Hepatocyte (in vitro differentiated cells): Measurements from ENCODE around the gene PCYT2. TPM values are rescaled to one million over a fixed set of nuclear protein-coding genes. Genes with fewer than 3 reads are reported as not detected.
A peak's percentile ranks its signal among the peaks of the same experiment; 100 is the strongest.

Experiments used
- DNase-seq: peaks from one replicate; pipeline ENCODE4 v3.0.0-alpha.2; 2016; ENCODE audit warnings: low spot score
- H2AFZ ChIP-seq: fragments of 200-600 bp; sonication (generic); 2 replicates; pipeline ENCODE4 v1.6.0; 2016; ENCODE audit warnings: antibody characterized with exemption, mild to moderate bottlenecking
- H3K27ac ChIP-seq: fragments of 200-600 bp; sonication (generic); 2 replicates; pipeline ENCODE4 v1.5.1; 2016; ENCODE audit warnings: mild to moderate bottlenecking
- H3K27me3 ChIP-seq: fragments of 200-600 bp; sonication (generic); 2 replicates; pipeline ENCODE4 v1.6.1; 2016
- H3K36me3 ChIP-seq: fragments of 200-600 bp; sonication (generic); replicated peaks from 2 replicates; pipeline ENCODE4 v1.5.1; 2016; ENCODE audit warnings: low read depth; ENCODE audit not compliant: insufficient read depth
- H3K4me1 ChIP-seq: fragments of 200-600 bp; sonication (generic); 2 replicates; pipeline ENCODE4 v1.5.1; 2016; ENCODE audit warnings: mild to moderate bottlenecking, moderate library complexity; ENCODE audit not compliant: insufficient read depth
- H3K4me2 ChIP-seq: fragments of 200-600 bp; sonication (generic); 2 replicates; pipeline ENCODE4 v1.6.0; 2016
- H3K4me3 ChIP-seq: fragments of 200-600 bp; sonication (generic); 2 replicates; pipeline ENCODE4 v1.5.1; 2016; ENCODE audit warnings: mild to moderate bottlenecking
- H3K79me2 ChIP-seq: fragments of 200-600 bp; sonication (generic); 2 replicates; pipeline ENCODE4 v1.6.0; 2017; ENCODE audit warnings: mild to moderate bottlenecking
- H3K9me2 ChIP-seq: fragments of 200-600 bp; sonication (generic); replicated peaks from 2 replicates; pipeline ENCODE4 v1.6.0; 2017; ENCODE audit warnings: mild to moderate bottlenecking; ENCODE audit not compliant: insufficient read depth
- H3K9me3 ChIP-seq: fragments of 200-600 bp; sonication (generic); 2 replicates; pipeline ENCODE4 v1.5.1; 2016; ENCODE audit warnings: low read depth, mild to moderate bottlenecking
- H4K20me1 ChIP-seq: fragments of 200-600 bp; sonication (generic); 2 replicates; pipeline ENCODE4 v1.6.0; 2016; ENCODE audit warnings: mild to moderate bottlenecking; ENCODE audit not compliant: insufficient read depth, poor library complexity, severe bottlenecking
- CTCF ChIP-seq: fragments of 200-600 bp; sonication (generic); IDR thresholded peaks from 2 replicates; pipeline ENCODE4 v1.5.1; 2016; ENCODE audit warnings: antibody characterized with exemption, mild to moderate bottlenecking; ENCODE audit not compliant: poor library complexity
- EZH2 ChIP-seq: fragments of 200-600 bp; sonication (generic); IDR thresholded peaks from 2 replicates; pipeline ENCODE4 v1.6.1; 2016; ENCODE audit warnings: antibody characterized with exemption, mild to moderate bottlenecking, borderline replicate concordance
- EZH2phosphoT487 ChIP-seq: fragments of 200-600 bp; sonication (generic); IDR thresholded peaks from one replicate; pipeline ENCODE4 v1.6.1; 2018; ENCODE audit warnings: antibody characterized with exemption, mild to moderate bottlenecking, low read depth, moderate library complexity; ENCODE audit not compliant: unreplicated experiment, severe bottlenecking
- WGBS: methylation state at CpG from one replicate; pipeline ENCODE4 v1.1.6; 2016; ENCODE audit warnings: low lambda C conversion rate; ENCODE audit errors: missing lambda C conversion rate; 5-methylcytosine and 5-hydroxymethylcytosine counted together
- polyA plus RNA-seq: library from polyadenylated mRNA; unstranded; fragments of >200 nt; fragmentation: Nextera tagmentation; extraction: Ambion mirVana; gene quantifications from 2 replicates; pipeline ENCODE4 v1.2.1, GENCODE V29; 2016
- total RNA-seq: library from RNA; depleted of rRNA; stranded (reverse); fragments of >200 nt; gene quantifications from 2 replicates; pipeline ENCODE4 v1.2.3, GENCODE V29; 2014

The PCYT2 gene
- total and polyA plus RNA-seq, 2 experiments from 2014 or later, result 84.7 to 126 TPM

GRCh38 chr17:81930142-81931125, 19.2 kb upstream of the PCYT2 start:
- Histone ChIP-seq H3K36me3 (no peaks in the 10 kb centered on the region), H3K27ac (no peak overlapping the region), H2AFZ (no peak overlapping the region), H3K4me3 (no peak overlapping the region), H3K4me1 (peaks cover 20% of the 10 kb centered on the region), H4K20me1 (peaks cover 9% of the 10 kb centered on the region), H3K4me2 (no peak overlapping the region), H3K9me3 (no peaks in the 10 kb centered on the region), H3K79me2 (peaks cover 13% of the 10 kb centered on the region), H3K9me2 (no peaks in the 10 kb centered on the region), H3K27me3 (no peaks in the 10 kb centered on the region)
- no peak for DNase-seq
- TF ChIP-seq EZH2phosphoT487 (no peak), CTCF (no peak), EZH2 (no peak)
- 84% methylated on average over 20 of the region's 20 CpGs for WGBS

GRCh38 chr17:81929253-81930141, 18.3 kb upstream of the PCYT2 start:
- DNase-seq, result no peak
- H4K20me1 ChIP-seq, result peaks cover 18% of the 10 kb centered on the region
- H3K79me2 ChIP-seq, result peaks cover 22% of the 10 kb centered on the region
- H3K9me3 ChIP-seq, result no peaks in the 10 kb centered on the region
- no peak overlapping the region for H3K4me3 ChIP-seq
- H3K4me1 ChIP-seq, result peaks cover 30% of the 10 kb centered on the region
- H3K36me3 ChIP-seq, result no peaks in the 10 kb centered on the region
- no peak for TF ChIP-seq EZH2phosphoT487
- TF ChIP-seq CTCF, result no peak
- no peak for TF ChIP-seq EZH2
- H3K4me2 ChIP-seq, result peak overlapping the region; percentile 98
- no peak overlapping the region for H2AFZ ChIP-seq
- H3K9me2 ChIP-seq, result no peaks in the 10 kb centered on the region
- 90% methylated on average over 25 of the region's 31 CpGs for WGBS
- no peak overlapping the region for H3K27ac ChIP-seq
- H3K27me3 ChIP-seq, result no peaks in the 10 kb centered on the region

- 27% methylated on average over 41 of the region's 44 CpGs for WGBS
- Histone ChIP-seq H3K9me2 (no peaks in the 10 kb centered on the region), H3K27ac (peak overlapping the region; percentile 68), H3K4me1 (peaks cover 38% of the 10 kb centered on the region), H3K36me3 (no peaks in the 10 kb centered on the region), H3K27me3 (no peaks in the 10 kb centered on the region), H3K4me3 (peak overlapping the region; percentile 24), H2AFZ (peak overlapping the region; percentile 60), H4K20me1 (peaks cover 26% of the 10 kb centered on the region), H3K4me2 (peak overlapping the region; percentile 98), H3K9me3 (no peaks in the 10 kb centered on the region), H3K79me2 (peaks cover 30% of the 10 kb centered on the region)
- no peak for TF ChIP-seq EZH2phosphoT487
- TF ChIP-seq CTCF, result no peak
- TF ChIP-seq EZH2, result no peak
- peak; percentile 46 for DNase-seq
Observed at GRCh38 chr17:81928544-81929252, 17.5 kb upstream of the PCYT2 start.
